Right atrium auricular region (tissue), 2 donors: ENCODE data around the gene INPP5A. TPM values are rescaled to one million over a fixed set of nuclear protein-coding genes. Genes with fewer than 3 reads are reported as not detected.

ENCODE experiments used
- DNase-seq: peaks from one replicate; pipeline ENCODE4 v3.0.0-alpha.2; 2019; ENCODE audit warnings: low spot score
- H3K27ac ChIP-seq, 2 donors: fragments of 200-600 bp; sonication (generic); 1 replicate in 1 of 2; 2 replicates in 1 of 2; pipeline ENCODE4 v1.5.1; 2016 to 2019
- H3K27me3 ChIP-seq, 2 donors: fragments of 200-600 bp; sonication (generic); one replicate each; pipeline versions ENCODE4 v1.5.1 to v1.6.0; 2017 to 2019
- H3K36me3 ChIP-seq: fragments of 200-600 bp; sonication (generic); one replicate; pipeline ENCODE4 v1.5.1; 2016
- H3K4me1 ChIP-seq, 2 donors: fragments of 200-600 bp; sonication (generic); one replicate each; pipeline versions ENCODE4 v1.5.1 to v1.6.0; 2017 to 2019
- H3K4me3 ChIP-seq, 2 donors: fragments of 200-600 bp; sonication (generic); 1 replicate in 1 of 2; 2 replicates in 1 of 2; pipeline ENCODE4 v1.5.1; 2017 to 2019; ENCODE audit warnings: mild to moderate bottlenecking in 1 of 2, moderate library complexity in 1 of 2
- H3K9me3 ChIP-seq, 2 donors: fragments of 200-600 bp; sonication (generic); one replicate each; pipeline ENCODE4 v1.5.1; 2019
- total RNA-seq, 2 donors: library from RNA; depleted of rRNA; stranded (reverse); fragments of >200 nt; gene quantifications; one replicate each; pipeline ENCODE4 v1.1.0, GENCODE V29; 2016
- TF ChIP-seq, protein P1 (sequence below), 2 donors: fragments of 200-600 bp; sonication (generic); IDR thresholded peaks; one replicate each; pipeline ENCODE4 v1.5.1; 2019; ENCODE audit warnings: antibody characterized with exemption in 2 of 2

Gene INPP5A
- total RNA-seq, 2 donors from 2014 or later, result 116 to 143 TPM

DNA sequence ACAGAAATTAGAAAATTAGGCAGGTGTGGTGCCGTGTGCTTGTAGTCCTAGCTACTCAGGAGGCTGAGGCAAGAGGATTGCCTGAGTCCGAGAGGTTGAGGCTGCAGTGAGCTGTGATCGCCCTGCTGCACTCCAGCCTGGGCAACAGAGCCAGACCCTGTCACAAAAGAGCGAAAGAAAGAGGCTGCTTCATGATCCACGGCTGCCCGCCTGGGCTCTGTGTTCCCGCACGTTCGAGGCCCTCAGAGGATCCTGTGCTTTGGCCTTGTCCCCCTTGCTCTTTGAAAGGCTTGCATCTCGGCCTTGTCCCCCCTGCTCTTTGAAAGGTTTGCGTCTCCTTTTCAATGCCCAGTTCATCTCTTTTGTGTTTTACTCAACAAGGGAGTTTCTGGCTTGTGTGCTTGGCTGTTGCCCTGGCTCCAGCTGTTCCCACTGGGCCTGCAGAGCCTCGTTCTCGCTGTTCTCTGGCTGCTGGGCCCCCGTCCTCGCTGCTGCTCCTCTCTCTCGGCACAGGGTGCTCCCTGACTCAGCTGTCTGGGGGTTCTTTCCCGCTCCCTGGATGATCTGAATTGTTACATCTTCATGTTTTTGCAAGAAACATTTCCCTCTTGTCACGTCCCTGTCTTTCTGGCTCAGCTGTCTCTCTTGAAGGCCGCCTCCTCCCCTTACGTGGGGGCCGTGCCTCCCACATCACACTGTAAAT is 45.1 kb upstream of the INPP5A start:
- no peak for DNase-seq
- H3K9me3 ChIP-seq, result no peaks in the 10 kb centered on the region
- H3K27ac ChIP-seq, result no peak overlapping the region
- no peaks in the 10 kb centered on the region for H3K27me3 ChIP-seq
- H3K4me1 ChIP-seq, result peaks cover 0 to 35% of the 10 kb centered on the region in 2 donors
- H3K36me3 ChIP-seq, result no peaks in the 10 kb centered on the region
- H3K4me3 ChIP-seq, result no peak overlapping the region
- TF ChIP-seq, protein P1, sequence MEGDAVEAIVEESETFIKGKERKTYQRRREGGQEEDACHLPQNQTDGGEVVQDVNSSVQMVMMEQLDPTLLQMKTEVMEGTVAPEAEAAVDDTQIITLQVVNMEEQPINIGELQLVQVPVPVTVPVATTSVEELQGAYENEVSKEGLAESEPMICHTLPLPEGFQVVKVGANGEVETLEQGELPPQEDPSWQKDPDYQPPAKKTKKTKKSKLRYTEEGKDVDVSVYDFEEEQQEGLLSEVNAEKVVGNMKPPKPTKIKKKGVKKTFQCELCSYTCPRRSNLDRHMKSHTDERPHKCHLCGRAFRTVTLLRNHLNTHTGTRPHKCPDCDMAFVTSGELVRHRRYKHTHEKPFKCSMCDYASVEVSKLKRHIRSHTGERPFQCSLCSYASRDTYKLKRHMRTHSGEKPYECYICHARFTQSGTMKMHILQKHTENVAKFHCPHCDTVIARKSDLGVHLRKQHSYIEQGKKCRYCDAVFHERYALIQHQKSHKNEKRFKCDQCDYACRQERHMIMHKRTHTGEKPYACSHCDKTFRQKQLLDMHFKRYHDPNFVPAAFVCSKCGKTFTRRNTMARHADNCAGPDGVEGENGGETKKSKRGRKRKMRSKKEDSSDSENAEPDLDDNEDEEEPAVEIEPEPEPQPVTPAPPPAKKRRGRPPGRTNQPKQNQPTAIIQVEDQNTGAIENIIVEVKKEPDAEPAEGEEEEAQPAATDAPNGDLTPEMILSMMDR (IDR thresholded peaks at IDR 0.05), result no peak

DNA sequence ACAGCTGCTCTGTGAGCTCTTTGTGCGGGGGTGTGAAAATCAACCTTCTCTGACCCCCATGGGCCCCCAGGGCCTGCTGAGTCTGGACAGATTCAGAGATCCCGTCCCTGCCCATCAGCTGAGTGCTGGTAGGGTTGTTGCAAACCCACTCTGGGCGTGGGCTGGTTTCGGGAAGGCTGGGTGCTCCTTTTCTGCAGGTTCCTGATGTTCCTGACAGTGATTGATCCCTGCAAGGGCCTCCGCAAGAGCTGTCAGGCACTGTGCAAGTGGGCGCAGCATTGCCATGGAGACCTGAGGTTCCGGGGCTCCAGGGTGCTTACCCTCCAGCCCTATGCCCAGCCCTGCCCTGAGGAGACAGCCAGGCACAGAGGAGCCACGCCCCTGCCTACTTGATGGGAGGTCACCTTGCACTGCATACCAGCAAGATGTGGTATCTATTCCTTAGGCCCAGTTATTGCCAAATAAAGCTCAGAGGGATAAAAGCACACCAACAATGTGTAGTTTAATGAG is 44.3 kb upstream of the INPP5A start:
- H3K4me1 ChIP-seq, result peaks cover 0 to 39% of the 10 kb centered on the region in 2 donors
- no peaks in the 10 kb centered on the region for H3K9me3 ChIP-seq
- no peaks in the 10 kb centered on the region for H3K27me3 ChIP-seq
- TF ChIP-seq, protein P1 (IDR thresholded peaks at IDR 0.05), result no peak
- no peaks in the 10 kb centered on the region for H3K36me3 ChIP-seq
- H3K4me3 ChIP-seq, result no peak overlapping the region
- no peak for DNase-seq
- H3K27ac ChIP-seq, result no peak overlapping the region

- Histone ChIP-seq H3K27me3 (no peaks in the 10 kb centered on the region), H3K36me3 (no peaks in the 10 kb centered on the region), H3K9me3 (no peaks in the 10 kb centered on the region), H3K27ac (no peak overlapping the region), H3K4me3 (no peak overlapping the region), H3K4me1 (peaks cover 0 to 39% of the 10 kb centered on the region in 2 donors)
- DNase-seq, result no peak
- TF ChIP-seq, protein P1 (IDR thresholded peaks at IDR 0.05), result no peak
These were observed 43.8 kb upstream of the INPP5A start for GRCh38 chr10:132493756-132494290.

DNA sequence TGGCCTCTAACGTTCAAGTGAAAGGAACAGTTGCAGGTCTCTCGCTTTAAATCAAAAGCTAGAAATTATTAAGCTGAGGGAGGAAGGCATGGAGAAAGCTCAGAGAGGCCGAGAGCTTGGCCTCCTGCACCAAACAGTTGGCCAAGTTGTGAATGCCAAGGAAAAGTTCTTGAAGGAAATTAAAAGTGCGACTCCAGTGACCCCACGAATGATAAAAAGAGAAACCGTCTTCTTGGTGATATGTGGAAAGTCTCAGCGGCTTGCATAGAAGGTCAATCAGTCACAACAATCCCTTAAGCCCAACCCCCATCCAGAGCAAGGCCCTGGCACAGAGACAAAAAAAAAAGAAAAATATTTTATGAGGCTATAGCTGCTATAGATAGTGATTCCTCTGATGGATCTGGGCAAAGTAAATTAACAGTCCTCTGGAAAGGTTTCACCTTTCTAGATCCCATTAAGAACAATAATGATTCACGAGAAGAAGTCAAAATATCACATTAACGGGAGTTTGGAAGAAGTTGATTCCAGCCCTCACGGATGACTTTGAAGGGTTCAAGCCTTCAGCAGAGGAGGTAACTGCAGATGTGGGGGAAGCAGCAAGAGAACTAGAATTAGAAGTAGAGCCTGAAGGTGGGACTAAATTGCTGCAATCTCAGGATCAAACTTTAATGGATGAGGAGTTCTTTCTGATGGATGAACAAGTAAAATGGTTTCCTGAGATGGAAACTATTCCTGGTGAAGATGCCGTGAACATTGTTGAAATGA is 42.5 kb upstream of the INPP5A start:
- TF ChIP-seq, protein P1 (IDR thresholded peaks at IDR 0.05), result no peak
- H3K9me3 ChIP-seq, result no peaks in the 10 kb centered on the region
- H3K36me3 ChIP-seq, result no peaks in the 10 kb centered on the region
- no peak overlapping the region for H3K4me3 ChIP-seq
- no peaks in the 10 kb centered on the region for H3K27me3 ChIP-seq
- peaks cover 0 to 39% of the 10 kb centered on the region in 2 donors for H3K4me1 ChIP-seq
- no peak overlapping the region for H3K27ac ChIP-seq
- no peak for DNase-seq

- no peaks in the 10 kb centered on the region for H3K36me3 ChIP-seq
- H3K4me3 ChIP-seq, result no peak overlapping the region
- H3K4me1 ChIP-seq, result peaks cover 0 to 39% of the 10 kb centered on the region in 2 donors
- no peak for DNase-seq
- no peaks in the 10 kb centered on the region for H3K9me3 ChIP-seq
- no peaks in the 10 kb centered on the region for H3K27me3 ChIP-seq
- TF ChIP-seq, protein P1 (IDR thresholded peaks at IDR 0.05), result no peak
- H3K27ac ChIP-seq, result no peak overlapping the region
These were observed 41.1 kb upstream of the INPP5A start for GRCh38 chr10:132496360-132497062.
